ENCODE results near the gene TCF25. TPM values are rescaled to one million over a fixed set of nuclear protein-coding genes. Genes with fewer than 3 reads are reported as not detected.

The TCF25 gene
- total RNA-seq, 1 donor from 2014 or later: 121 TPM

Other genes with a start within 250 kb of the TCF25 start
- gene CHMP1A, start 215.9 kb upstream of the TCF25 start, total RNA-seq (ENCODE audit: insufficient read depth, low replicate concordance): 43.6 TPM
- gene SPATA33, start 215.8 kb upstream of the TCF25 start, total RNA-seq (ENCODE audit: insufficient read depth, low replicate concordance): 1.9 TPM
- gene CDK10, start 186.9 kb upstream of the TCF25 start, total RNA-seq (ENCODE audit: insufficient read depth, low replicate concordance): 35.4 TPM
- 12.5 TPM for gene SPATA2L, start 171.9 kb upstream of the TCF25 start, total RNA-seq (ENCODE audit: insufficient read depth, low replicate concordance)
- 9.1 TPM for gene VPS9D1, start 152.7 kb upstream of the TCF25 start, total RNA-seq (ENCODE audit: insufficient read depth, low replicate concordance)
- 14.9 TPM for gene ZNF276, start 152.1 kb upstream of the TCF25 start, total RNA-seq (ENCODE audit: insufficient read depth, low replicate concordance)
- gene FANCA, start 56.9 kb upstream of the TCF25 start, total RNA-seq (ENCODE audit: insufficient read depth, low replicate concordance): 34.7 TPM
- 2.2 TPM for gene SPIRE2, start 45.1 kb upstream of the TCF25 start, total RNA-seq (ENCODE audit: insufficient read depth, low replicate concordance)
- 4.3 TPM for gene MC1R, start 45.3 kb downstream of the TCF25 start, total RNA-seq (ENCODE audit: insufficient read depth, low replicate concordance)
- 63.3 TPM for gene TUBB3, start 49.8 kb downstream of the TCF25 start, total RNA-seq (ENCODE audit: insufficient read depth, low replicate concordance)
- gene DEF8, start 75.2 kb downstream of the TCF25 start, total RNA-seq (ENCODE audit: insufficient read depth, low replicate concordance): 58.7 TPM
- gene DBNDD1, start 145.9 kb downstream of the TCF25 start, total RNA-seq (ENCODE audit: insufficient read depth, low replicate concordance): 0.72 TPM
- 2.2 TPM for gene PRDM7, start 203.7 kb downstream of the TCF25 start, total RNA-seq (ENCODE audit: insufficient read depth, low replicate concordance)

Measured in umbilical cord (tissue), 1 donor.